ENCODE results near the gene IQSEC2.

DNA sequence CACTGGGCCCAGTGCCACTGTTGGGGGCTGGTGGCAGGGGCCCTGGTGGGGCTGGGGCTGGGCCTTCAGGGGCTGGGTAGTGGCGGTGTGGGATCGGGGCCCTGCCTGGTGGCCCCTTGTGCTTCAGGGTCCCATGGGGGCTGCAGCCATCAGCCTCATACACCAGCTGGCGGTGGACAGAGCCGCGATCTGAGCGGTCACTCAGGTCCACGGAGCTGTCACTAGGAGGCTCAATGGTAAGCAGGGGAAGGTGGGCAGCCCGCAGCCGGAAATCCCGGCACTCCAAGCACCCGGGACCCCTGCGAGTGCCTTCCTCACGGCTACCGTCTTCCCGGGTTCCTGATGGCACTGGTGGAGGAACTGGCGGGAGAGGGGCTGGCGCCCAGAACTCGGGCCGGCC is 30.8 kb downstream of the IQSEC2 start:
- TF ChIP-seq, protein P1, sequence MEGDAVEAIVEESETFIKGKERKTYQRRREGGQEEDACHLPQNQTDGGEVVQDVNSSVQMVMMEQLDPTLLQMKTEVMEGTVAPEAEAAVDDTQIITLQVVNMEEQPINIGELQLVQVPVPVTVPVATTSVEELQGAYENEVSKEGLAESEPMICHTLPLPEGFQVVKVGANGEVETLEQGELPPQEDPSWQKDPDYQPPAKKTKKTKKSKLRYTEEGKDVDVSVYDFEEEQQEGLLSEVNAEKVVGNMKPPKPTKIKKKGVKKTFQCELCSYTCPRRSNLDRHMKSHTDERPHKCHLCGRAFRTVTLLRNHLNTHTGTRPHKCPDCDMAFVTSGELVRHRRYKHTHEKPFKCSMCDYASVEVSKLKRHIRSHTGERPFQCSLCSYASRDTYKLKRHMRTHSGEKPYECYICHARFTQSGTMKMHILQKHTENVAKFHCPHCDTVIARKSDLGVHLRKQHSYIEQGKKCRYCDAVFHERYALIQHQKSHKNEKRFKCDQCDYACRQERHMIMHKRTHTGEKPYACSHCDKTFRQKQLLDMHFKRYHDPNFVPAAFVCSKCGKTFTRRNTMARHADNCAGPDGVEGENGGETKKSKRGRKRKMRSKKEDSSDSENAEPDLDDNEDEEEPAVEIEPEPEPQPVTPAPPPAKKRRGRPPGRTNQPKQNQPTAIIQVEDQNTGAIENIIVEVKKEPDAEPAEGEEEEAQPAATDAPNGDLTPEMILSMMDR (IDR thresholded peaks at IDR 0.05) = no peak
- no peak for TF ChIP-seq POLR2A (IDR thresholded peaks at IDR 0.05)
